HCT116 (cell line): ENCODE measurements around the gene RALGPS1.

Source experiments
- CEBPB ChIP-seq: IDR thresholded peaks from 2 replicates; pipeline ENCODE4 v1.6.1; 2012; ENCODE audit warnings: low read depth
- EGR1 ChIP-seq: IDR thresholded peaks from 2 replicates; pipeline ENCODE4 v1.6.1; 2012; ENCODE audit warnings: low read depth
- EZH2 ChIP-seq: fragments of 200-600 bp; sonication (generic); IDR thresholded peaks from 2 replicates; pipeline ENCODE4 v1.6.1; 2017; ENCODE audit warnings: antibody characterized with exemption, mixed run types
- EZH2phosphoT487 ChIP-seq: fragments of 200-600 bp; IDR thresholded peaks from 2 replicates; pipeline ENCODE4 v1.6.1; 2018; ENCODE audit warnings: antibody characterized with exemption, borderline replicate concordance
- POLR2A ChIP-seq: IDR thresholded peaks from 2 replicates; pipeline ENCODE4 v1.7.0; 2011; ENCODE audit warnings: borderline replicate concordance; ENCODE audit not compliant: insufficient read depth, insufficient read length; ENCODE audit errors: extremely low read depth
- SIN3A ChIP-seq: IDR thresholded peaks from 2 replicates; pipeline ENCODE4 v1.6.1; 2012; ENCODE audit warnings: low read depth
- ZFX ChIP-seq: fragments of 450-650 bp; IDR thresholded peaks from 2 replicates; pipeline ENCODE4 v1.6.1; 2017
- ZNF274 ChIP-seq: fragments of 200-500 bp; sonication (Bioruptor generic); IDR thresholded peaks from 2 replicates; pipeline ENCODE4 v1.6.1; 2014; ENCODE audit warnings: mild to moderate bottlenecking, low read depth, low read length, inconsistent platforms
- TF ChIP-seq, protein P1 (sequence below), 3 experiments: fragments of 200-600 bp in 1 of 3; sonication (generic) in 1 of 3; IDR thresholded peaks in 2 of 3; conservative IDR thresholded peaks in 1 of 3; 2 replicates each; pipeline ENCODE4 v1.5.1; 2012 to 2017; ENCODE audit warnings: low read depth in 2 of 3, low read length in 2 of 3, antibody characterized with exemption in 1 of 3, borderline replicate concordance in 1 of 3, control low read depth in 1 of 3, mild to moderate bottlenecking in 1 of 3, mixed read lengths in 1 of 3, mixed run types in 1 of 3, moderate library complexity in 1 of 3; ENCODE audit not compliant: insufficient read depth in 1 of 3
- TF ChIP-seq, protein P2 (sequence below): IDR thresholded peaks from 2 replicates; pipeline ENCODE4 v1.6.1; 2011; ENCODE audit warnings: mild to moderate bottlenecking, low read length, moderate library complexity; ENCODE audit not compliant: insufficient replicate concordance; ENCODE audit errors: extremely low read depth
- TF ChIP-seq, protein P3 (sequence below): IDR thresholded peaks from 2 replicates; pipeline ENCODE4 v1.6.1; 2012; ENCODE audit warnings: low read depth
- TF ChIP-seq, protein P4 (sequence below): IDR thresholded peaks from 2 replicates; pipeline ENCODE4 v1.6.1; 2012

DNA sequence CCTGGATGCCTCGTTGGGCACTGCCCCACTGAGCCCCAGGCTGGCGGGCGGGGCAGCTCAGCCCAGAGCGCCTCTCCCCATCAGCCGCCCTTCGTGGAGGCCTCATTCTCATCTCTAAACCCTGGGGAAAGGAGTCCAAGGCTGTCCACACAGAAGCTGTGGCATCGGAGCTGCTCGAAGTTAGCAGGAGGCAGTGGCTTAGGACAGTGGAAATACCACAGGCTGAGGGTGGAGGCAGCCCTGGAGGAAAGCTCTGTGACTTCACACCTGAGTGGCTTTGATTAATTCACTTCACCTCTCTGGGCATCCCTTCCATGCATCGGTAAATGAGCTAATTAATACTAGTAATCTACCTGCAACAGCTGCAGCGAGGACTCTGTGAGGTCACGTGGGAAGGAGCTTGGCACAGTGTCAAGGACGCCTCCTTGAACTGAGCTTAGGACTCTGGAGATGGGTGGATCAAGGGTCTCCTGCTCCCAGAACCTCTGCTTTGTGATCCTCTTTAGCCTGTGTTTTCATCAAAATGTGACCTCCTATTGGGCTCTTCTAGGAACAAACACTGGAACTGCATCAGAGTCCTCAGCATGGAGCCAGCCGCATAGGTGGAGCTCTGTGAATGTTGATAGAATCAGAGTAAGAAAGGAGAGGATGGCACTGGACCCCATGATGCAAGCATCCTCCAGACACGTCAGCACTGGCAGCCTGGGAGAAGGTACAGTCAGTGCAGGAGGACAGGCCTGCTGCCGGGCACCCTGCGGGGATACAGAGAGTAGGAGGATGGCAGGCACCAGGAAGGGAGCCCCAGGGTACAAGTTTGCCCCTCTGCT, 208.7 kb downstream of the RALGPS1 start:
- TF ChIP-seq EZH2, result no peak
- TF ChIP-seq, protein P1, sequence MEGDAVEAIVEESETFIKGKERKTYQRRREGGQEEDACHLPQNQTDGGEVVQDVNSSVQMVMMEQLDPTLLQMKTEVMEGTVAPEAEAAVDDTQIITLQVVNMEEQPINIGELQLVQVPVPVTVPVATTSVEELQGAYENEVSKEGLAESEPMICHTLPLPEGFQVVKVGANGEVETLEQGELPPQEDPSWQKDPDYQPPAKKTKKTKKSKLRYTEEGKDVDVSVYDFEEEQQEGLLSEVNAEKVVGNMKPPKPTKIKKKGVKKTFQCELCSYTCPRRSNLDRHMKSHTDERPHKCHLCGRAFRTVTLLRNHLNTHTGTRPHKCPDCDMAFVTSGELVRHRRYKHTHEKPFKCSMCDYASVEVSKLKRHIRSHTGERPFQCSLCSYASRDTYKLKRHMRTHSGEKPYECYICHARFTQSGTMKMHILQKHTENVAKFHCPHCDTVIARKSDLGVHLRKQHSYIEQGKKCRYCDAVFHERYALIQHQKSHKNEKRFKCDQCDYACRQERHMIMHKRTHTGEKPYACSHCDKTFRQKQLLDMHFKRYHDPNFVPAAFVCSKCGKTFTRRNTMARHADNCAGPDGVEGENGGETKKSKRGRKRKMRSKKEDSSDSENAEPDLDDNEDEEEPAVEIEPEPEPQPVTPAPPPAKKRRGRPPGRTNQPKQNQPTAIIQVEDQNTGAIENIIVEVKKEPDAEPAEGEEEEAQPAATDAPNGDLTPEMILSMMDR (IDR thresholded peaks at IDR 0.05 in 2 of 3, conservative IDR thresholded peaks at IDR 0.05 in 1 of 3; ENCODE audit: borderline replicate concordance in 1 of 3, insufficient read depth in 1 of 3, low read depth in 2 of 3, low read length in 2 of 3), result no peak
- no peak for TF ChIP-seq POLR2A
- TF ChIP-seq, protein P2, sequence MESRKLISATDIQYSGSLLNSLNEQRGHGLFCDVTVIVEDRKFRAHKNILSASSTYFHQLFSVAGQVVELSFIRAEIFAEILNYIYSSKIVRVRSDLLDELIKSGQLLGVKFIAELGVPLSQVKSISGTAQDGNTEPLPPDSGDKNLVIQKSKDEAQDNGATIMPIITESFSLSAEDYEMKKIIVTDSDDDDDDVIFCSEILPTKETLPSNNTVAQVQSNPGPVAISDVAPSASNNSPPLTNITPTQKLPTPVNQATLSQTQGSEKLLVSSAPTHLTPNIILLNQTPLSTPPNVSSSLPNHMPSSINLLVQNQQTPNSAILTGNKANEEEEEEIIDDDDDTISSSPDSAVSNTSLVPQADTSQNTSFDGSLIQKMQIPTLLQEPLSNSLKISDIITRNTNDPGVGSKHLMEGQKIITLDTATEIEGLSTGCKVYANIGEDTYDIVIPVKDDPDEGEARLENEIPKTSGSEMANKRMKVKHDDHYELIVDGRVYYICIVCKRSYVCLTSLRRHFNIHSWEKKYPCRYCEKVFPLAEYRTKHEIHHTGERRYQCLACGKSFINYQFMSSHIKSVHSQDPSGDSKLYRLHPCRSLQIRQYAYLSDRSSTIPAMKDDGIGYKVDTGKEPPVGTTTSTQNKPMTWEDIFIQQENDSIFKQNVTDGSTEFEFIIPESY, result no peak
- no peak for TF ChIP-seq ZNF274
- TF ChIP-seq SIN3A, result no peak
- TF ChIP-seq, protein P3, sequence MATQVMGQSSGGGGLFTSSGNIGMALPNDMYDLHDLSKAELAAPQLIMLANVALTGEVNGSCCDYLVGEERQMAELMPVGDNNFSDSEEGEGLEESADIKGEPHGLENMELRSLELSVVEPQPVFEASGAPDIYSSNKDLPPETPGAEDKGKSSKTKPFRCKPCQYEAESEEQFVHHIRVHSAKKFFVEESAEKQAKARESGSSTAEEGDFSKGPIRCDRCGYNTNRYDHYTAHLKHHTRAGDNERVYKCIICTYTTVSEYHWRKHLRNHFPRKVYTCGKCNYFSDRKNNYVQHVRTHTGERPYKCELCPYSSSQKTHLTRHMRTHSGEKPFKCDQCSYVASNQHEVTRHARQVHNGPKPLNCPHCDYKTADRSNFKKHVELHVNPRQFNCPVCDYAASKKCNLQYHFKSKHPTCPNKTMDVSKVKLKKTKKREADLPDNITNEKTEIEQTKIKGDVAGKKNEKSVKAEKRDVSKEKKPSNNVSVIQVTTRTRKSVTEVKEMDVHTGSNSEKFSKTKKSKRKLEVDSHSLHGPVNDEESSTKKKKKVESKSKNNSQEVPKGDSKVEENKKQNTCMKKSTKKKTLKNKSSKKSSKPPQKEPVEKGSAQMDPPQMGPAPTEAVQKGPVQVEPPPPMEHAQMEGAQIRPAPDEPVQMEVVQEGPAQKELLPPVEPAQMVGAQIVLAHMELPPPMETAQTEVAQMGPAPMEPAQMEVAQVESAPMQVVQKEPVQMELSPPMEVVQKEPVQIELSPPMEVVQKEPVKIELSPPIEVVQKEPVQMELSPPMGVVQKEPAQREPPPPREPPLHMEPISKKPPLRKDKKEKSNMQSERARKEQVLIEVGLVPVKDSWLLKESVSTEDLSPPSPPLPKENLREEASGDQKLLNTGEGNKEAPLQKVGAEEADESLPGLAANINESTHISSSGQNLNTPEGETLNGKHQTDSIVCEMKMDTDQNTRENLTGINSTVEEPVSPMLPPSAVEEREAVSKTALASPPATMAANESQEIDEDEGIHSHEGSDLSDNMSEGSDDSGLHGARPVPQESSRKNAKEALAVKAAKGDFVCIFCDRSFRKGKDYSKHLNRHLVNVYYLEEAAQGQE, result no peak
- TF ChIP-seq ZFX, result no peak
- no peak for TF ChIP-seq EZH2phosphoT487
- TF ChIP-seq, protein P4, sequence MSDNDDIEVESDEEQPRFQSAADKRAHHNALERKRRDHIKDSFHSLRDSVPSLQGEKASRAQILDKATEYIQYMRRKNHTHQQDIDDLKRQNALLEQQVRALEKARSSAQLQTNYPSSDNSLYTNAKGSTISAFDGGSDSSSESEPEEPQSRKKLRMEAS, result no peak
- TF ChIP-seq CEBPB, result no peak
- no peak for TF ChIP-seq EGR1
